DND-41 (cell line): ENCODE measurements around the gene IL12B.
"Not testable (repeated sequence)": the region's sequence is repeated elsewhere in the genome, so short reads cannot be mapped to it uniquely, and the experiment has no call there.

Experiments used
- ATAC-seq: fragments of 200-7000 bp; cut with Tn5 transposase; 3 replicates; pipeline ENCODE4 v1.9.1; 2021; ENCODE audit warnings: low read depth; ENCODE audit not compliant: insufficient read depth
- DNase-seq: peaks from one replicate; pipeline ENCODE4 v3.0.0-alpha.2; 2020
- H2AFZ ChIP-seq: 2 replicates; pipeline ENCODE4 v1.6.0; 2012; ENCODE audit warnings: low read depth, low read length
- H3K27ac ChIP-seq: 2 replicates; pipeline ENCODE4 v1.5.1; 2012; ENCODE audit warnings: low read length, inconsistent platforms
- H3K27me3 ChIP-seq: fragments of 200-600 bp; sonication (generic); 2 replicates; pipeline ENCODE4 v1.6.0; 2012; ENCODE audit warnings: low read length, mild to moderate bottlenecking, inconsistent platforms; ENCODE audit not compliant: insufficient read depth, poor library complexity
- H3K36me3 ChIP-seq: 2 replicates; pipeline ENCODE4 v1.5.1; 2012; ENCODE audit warnings: low read length, inconsistent platforms; ENCODE audit not compliant: insufficient read depth
- H3K4me1 ChIP-seq: 2 replicates; pipeline ENCODE4 v1.5.1; 2012; ENCODE audit warnings: mild to moderate bottlenecking, low read length; ENCODE audit not compliant: insufficient read depth
- H3K4me2 ChIP-seq: 2 replicates; pipeline ENCODE4 v1.6.0; 2012; ENCODE audit warnings: mild to moderate bottlenecking, moderate library complexity, low read length, inconsistent platforms; ENCODE audit not compliant: insufficient read depth
- H3K4me3 ChIP-seq, 2 experiments: fragments of 200-600 bp in 1 of 2; shearing (Covaris generic) in 1 of 2; 2 replicates each; pipeline ENCODE4 v1.5.1; 2012 to 2016; ENCODE audit warnings: inconsistent platforms in 2 of 2, low read length in 2 of 2, mild to moderate bottlenecking in 2 of 2, low read depth in 1 of 2, moderate library complexity in 1 of 2
- H3K79me2 ChIP-seq: 2 replicates; pipeline ENCODE4 v1.6.0; 2012; ENCODE audit warnings: low read length, inconsistent platforms; ENCODE audit not compliant: insufficient read depth
- H3K9ac ChIP-seq: 2 replicates; pipeline ENCODE4 v1.6.0; 2012; ENCODE audit warnings: low read depth, mild to moderate bottlenecking, inconsistent platforms, low read length, moderate library complexity
- H3K9me3 ChIP-seq: 2 replicates; pipeline ENCODE4 v1.5.1; 2012; ENCODE audit warnings: low read length, moderate library complexity, mild to moderate bottlenecking, inconsistent platforms; ENCODE audit not compliant: insufficient read depth, severe bottlenecking
- H4K20me1 ChIP-seq: 2 replicates; pipeline ENCODE4 v1.6.0; 2012; ENCODE audit warnings: low read length; ENCODE audit not compliant: insufficient read depth
- EZH2 ChIP-seq: IDR thresholded peaks from 3 replicates; pipeline ENCODE4 v1.6.1; 2012; ENCODE audit warnings: borderline replicate concordance, low read depth, mild to moderate bottlenecking, moderate library complexity, low read length, inconsistent platforms; ENCODE audit not compliant: severe bottlenecking
- TF ChIP-seq, protein P1 (sequence below): IDR thresholded peaks from 2 replicates; pipeline ENCODE4 v1.5.1; 2012; ENCODE audit warnings: borderline replicate concordance, low read length, moderate library complexity, mild to moderate bottlenecking; ENCODE audit not compliant: poor library complexity, severe bottlenecking; ENCODE audit errors: extremely low read depth

IL12B gene

DNA sequence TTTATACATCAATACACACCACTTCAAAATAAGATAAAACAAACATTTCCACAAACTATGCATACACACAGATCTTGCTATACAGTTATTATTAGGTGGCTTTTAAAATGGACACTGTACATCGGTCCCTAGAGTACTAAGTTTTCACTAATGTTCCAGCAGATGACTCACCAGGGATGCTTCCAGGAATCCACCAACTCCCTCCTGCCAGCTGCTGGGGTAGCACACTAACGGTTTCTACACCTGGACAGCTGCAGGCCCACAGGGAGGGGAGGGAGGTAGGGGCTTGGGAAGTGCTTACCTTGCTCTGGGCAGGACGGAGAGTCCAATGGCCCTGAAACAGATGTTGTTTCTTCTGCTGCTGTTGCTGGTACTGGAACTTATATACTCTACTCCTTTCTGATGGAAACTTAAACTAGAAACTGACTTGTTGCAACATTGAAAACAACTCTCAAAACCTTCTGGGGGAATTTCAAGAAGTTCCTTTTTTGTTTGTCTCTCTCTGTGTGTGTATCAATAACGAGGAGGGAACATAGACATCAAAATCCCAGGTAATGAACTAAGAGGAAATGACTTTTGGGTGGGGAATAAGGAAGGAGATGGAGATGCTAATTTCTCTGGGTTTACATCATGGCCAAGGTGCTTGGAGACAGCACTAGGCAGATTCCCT is at the start of gene IL12B:
TSS of gene IL12B (minus strand) at position 357 of the 670 bp plus-strand sequence. CDS start 3,705 bp downstream, outside the sequence.
- ATAC-seq: peak; percentile 44; the same call in 1 of the 3 replicates
- DNase-seq: peak; percentile 22
- Histone ChIP-seq H3K9me3 (no peaks in the 10 kb centered on the region), H4K20me1 (no peaks in the 10 kb centered on the region), H3K27me3 (no peaks in the 10 kb centered on the region), H3K27ac (no peak within 1 kb of the TSS), H3K4me1 (no peaks in the 10 kb centered on the region), H3K4me3 (no peak within 1 kb of the TSS), H3K36me3 (no peaks in the 10 kb centered on the region), H3K79me2 (no peaks in the 10 kb centered on the region), H3K9ac (no peak within 1 kb of the TSS), H3K4me2 (no peak within 1 kb of the TSS), H2AFZ (no peak within 1 kb of the TSS)
- TF ChIP-seq EZH2: no peak
- TF ChIP-seq, protein P1, sequence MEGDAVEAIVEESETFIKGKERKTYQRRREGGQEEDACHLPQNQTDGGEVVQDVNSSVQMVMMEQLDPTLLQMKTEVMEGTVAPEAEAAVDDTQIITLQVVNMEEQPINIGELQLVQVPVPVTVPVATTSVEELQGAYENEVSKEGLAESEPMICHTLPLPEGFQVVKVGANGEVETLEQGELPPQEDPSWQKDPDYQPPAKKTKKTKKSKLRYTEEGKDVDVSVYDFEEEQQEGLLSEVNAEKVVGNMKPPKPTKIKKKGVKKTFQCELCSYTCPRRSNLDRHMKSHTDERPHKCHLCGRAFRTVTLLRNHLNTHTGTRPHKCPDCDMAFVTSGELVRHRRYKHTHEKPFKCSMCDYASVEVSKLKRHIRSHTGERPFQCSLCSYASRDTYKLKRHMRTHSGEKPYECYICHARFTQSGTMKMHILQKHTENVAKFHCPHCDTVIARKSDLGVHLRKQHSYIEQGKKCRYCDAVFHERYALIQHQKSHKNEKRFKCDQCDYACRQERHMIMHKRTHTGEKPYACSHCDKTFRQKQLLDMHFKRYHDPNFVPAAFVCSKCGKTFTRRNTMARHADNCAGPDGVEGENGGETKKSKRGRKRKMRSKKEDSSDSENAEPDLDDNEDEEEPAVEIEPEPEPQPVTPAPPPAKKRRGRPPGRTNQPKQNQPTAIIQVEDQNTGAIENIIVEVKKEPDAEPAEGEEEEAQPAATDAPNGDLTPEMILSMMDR: no peak

DNA sequence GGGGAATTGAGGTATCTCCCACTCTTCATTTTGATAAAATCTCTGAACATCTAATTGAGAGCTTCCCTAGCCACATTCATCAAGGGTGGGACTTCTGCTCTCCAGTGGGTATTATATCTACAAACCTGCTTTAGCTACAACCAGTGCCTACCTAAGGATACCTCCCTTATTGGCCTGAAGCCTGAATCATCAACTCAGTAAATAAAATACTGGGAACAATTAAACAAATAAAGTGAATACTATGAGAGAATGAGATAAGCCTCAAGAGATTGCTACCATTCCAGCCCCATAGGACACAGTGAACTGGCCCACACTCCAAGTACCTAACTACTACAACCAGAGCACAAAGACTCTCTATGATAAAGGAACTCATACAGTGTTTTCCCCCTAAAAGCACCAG is 47.4 kb upstream of the IL12B start:
- no peak overlapping the region for H3K4me2 ChIP-seq
- H3K36me3 ChIP-seq: no peaks in the 10 kb centered on the region
- no peak overlapping the region for H3K27ac ChIP-seq
- no peaks in the 10 kb centered on the region for H3K4me1 ChIP-seq
- no peak overlapping the region for H3K9ac ChIP-seq
- DNase-seq (no peak), ATAC-seq (no peak)
- peaks cover 5% of the 10 kb centered on the region for H3K9me3 ChIP-seq
- H2AFZ ChIP-seq: no peak overlapping the region
- H3K79me2 ChIP-seq: no peaks in the 10 kb centered on the region
- H4K20me1 ChIP-seq: no peaks in the 10 kb centered on the region
- TF ChIP-seq EZH2: no peak
- TF ChIP-seq, protein P1: no peak
- H3K4me3 ChIP-seq: no peak overlapping the region
- no peaks in the 10 kb centered on the region for H3K27me3 ChIP-seq

DNA sequence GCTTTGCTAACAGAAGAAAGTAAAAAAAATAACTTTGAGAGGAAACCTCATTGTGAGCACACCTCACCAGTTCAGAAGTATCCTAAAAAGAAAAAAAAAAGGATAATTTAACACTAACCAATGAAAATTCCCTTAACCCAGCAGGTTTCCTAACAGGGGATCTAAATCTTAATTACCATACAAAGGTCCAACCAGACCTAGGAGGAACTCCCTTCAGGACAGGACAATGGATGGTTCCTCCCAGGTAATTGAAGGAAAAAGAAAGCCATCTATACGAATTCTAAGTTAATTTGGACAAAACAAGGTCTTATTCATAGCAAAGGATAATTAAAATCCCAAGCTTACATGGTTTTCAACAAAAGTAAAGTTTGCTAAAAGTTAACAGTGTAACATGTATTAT is 37.6 kb upstream of the IL12B start:
- not testable (repeated sequence) for H3K4me2 ChIP-seq, H4K20me1 ChIP-seq, DNase-seq, ATAC-seq, H3K36me3 ChIP-seq, H2AFZ ChIP-seq, H3K9ac ChIP-seq, H3K79me2 ChIP-seq, H3K27me3 ChIP-seq, H3K9me3 ChIP-seq, H3K4me3 ChIP-seq, H3K4me1 ChIP-seq, H3K27ac ChIP-seq

DNA sequence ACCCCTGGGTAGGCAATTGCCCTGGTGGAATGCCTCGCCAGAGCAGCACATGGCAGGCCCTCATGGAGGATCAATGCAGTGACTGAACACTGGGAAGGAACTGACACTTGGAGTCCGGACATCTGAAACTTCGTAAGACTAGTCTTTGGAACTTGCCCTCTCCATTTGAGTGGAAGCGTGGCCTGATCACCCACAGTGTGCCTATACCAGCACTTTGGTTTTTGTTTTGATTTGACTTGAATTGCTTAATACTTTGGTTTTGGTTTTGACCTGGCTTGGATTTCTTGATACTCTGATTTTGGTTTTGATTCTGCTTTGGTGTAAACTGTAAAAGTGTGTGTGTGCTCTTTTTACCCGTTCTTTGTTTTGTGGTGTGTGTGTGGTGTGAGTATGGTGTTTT is 36.5 kb upstream of the IL12B start:
- H3K4me3 ChIP-seq, H2AFZ ChIP-seq, H3K4me2 ChIP-seq, H3K9ac ChIP-seq, H3K36me3 ChIP-seq, H3K4me1 ChIP-seq, H3K9me3 ChIP-seq, H3K27ac ChIP-seq, DNase-seq, ATAC-seq, H3K79me2 ChIP-seq, H4K20me1 ChIP-seq, H3K27me3 ChIP-seq: not testable (repeated sequence)
